ENCODE data around the gene CMIP.

DNA sequence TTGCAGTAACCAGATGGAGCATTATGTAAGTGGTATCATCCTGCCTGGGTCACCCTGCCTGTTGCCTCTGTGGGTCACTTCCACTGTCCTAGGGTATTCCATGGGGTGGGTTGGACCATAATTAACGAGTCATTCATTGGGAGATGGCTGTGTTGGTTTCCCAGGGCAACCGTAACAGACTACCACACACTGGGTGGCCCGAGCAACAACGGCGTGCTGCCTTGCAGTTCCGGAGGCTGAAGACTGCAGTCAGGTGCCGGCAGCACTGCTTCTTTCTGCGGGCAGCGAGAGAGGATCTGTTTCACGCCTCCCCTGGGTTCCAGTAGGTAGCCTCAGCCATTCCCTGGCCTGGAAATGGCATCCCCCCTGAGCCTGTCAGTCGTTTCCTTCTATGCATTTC is 28.9 kb upstream of the CMIP start:
- TF ChIP-seq, protein P1, sequence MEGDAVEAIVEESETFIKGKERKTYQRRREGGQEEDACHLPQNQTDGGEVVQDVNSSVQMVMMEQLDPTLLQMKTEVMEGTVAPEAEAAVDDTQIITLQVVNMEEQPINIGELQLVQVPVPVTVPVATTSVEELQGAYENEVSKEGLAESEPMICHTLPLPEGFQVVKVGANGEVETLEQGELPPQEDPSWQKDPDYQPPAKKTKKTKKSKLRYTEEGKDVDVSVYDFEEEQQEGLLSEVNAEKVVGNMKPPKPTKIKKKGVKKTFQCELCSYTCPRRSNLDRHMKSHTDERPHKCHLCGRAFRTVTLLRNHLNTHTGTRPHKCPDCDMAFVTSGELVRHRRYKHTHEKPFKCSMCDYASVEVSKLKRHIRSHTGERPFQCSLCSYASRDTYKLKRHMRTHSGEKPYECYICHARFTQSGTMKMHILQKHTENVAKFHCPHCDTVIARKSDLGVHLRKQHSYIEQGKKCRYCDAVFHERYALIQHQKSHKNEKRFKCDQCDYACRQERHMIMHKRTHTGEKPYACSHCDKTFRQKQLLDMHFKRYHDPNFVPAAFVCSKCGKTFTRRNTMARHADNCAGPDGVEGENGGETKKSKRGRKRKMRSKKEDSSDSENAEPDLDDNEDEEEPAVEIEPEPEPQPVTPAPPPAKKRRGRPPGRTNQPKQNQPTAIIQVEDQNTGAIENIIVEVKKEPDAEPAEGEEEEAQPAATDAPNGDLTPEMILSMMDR (conservative IDR thresholded peaks at IDR 0.05; ENCODE audit: low read depth, low read length): no peak
- no peak for TF ChIP-seq EZH2phosphoT487 (IDR thresholded peaks at IDR 0.05; ENCODE audit: borderline replicate concordance, low read length)
- TF ChIP-seq EZH2 (IDR thresholded peaks at IDR 0.05; ENCODE audit: low read length, unreplicated experiment): no peak
